Spleen (tissue), 11 donors: ENCODE data around the gene S100A14. TPM values are rescaled to one million over a fixed set of nuclear protein-coding genes. Genes with fewer than 3 reads are reported as not detected.

ENCODE experiments used
- DNase-seq: peaks from one replicate; pipeline ENCODE4 v3.0.0-alpha.2; 2020
- H3K27ac ChIP-seq, 8 donors: fragments of 200-600 bp; sonication (generic) in 7 of 8; 1 replicate in 4 of 8; 2 replicates in 4 of 8; pipeline versions ENCODE4 v1.5.0 to v1.8.0; 2016 to 2021; ENCODE audit warnings: inconsistent platforms in 4 of 8, mild to moderate bottlenecking in 4 of 8, moderate library complexity in 1 of 8
- H3K27me3 ChIP-seq, 7 donors: fragments of 200-600 bp; sonication (generic) in 6 of 7; replicated peaks in 1 of 7; 1 replicate in 4 of 7; 2 replicates in 3 of 7; pipeline versions ENCODE4 v1.5.0 to v1.8.0; 2016 to 2021; ENCODE audit warnings: inconsistent platforms in 3 of 7, mild to moderate bottlenecking in 1 of 7
- H3K36me3 ChIP-seq, 6 donors: fragments of 200-600 bp; sonication (generic) in 5 of 6; 1 replicate in 4 of 6; 2 replicates in 2 of 6; pipeline versions ENCODE4 v1.5.0 to v1.8.0; 2016 to 2021; ENCODE audit warnings: inconsistent platforms in 2 of 6
- H3K4me1 ChIP-seq, 6 donors: fragments of 200-600 bp; sonication (generic) in 5 of 6; 1 replicate in 3 of 6; 2 replicates in 3 of 6; pipeline versions ENCODE4 v1.5.0 to v1.8.0; 2016 to 2021; ENCODE audit warnings: inconsistent platforms in 3 of 6
- H3K4me3 ChIP-seq, 8 donors: fragments of 200-600 bp; sonication (generic) in 7 of 8; 1 replicate in 4 of 8; 2 replicates in 4 of 8; pipeline versions ENCODE4 v1.5.0 to v1.8.0; 2016 to 2021; ENCODE audit warnings: inconsistent platforms in 4 of 8, mild to moderate bottlenecking in 4 of 8, moderate library complexity in 2 of 8
- H3K9me3 ChIP-seq, 8 donors: fragments of 200-600 bp; sonication (generic) in 7 of 8; 1 replicate in 4 of 8; 2 replicates in 4 of 8; pipeline versions ENCODE4 v1.5.0 to v1.8.0; 2016 to 2021; ENCODE audit warnings: inconsistent platforms in 4 of 8
- CTCF ChIP-seq, 11 experiments: fragments of 200-600 bp in 7 of 11; fragments of 450-650 bp in 4 of 11; sonication (generic) in 4 of 11; IDR thresholded peaks in 8 of 11; conservative IDR thresholded peaks in 3 of 11; 1 replicate in 7 of 11; 2 replicates in 4 of 11; pipeline versions ENCODE4 v1.4.0 to v1.8.0; 2016 to 2021; ENCODE audit warnings: antibody characterized with exemption in 11 of 11, inconsistent platforms in 4 of 11, mild to moderate bottlenecking in 1 of 11
- POLR2A ChIP-seq, 3 donors: fragments of 450-650 bp; IDR thresholded peaks; one replicate each; pipeline ENCODE4 v1.5.1; 2017; ENCODE audit warnings: antibody characterized with exemption in 3 of 3, mild to moderate bottlenecking in 1 of 3
- POLR2AphosphoS5 ChIP-seq, 3 donors: sonication (generic); formaldehyde crosslinking; IDR thresholded peaks; one replicate each; pipeline ENCODE4 v1.5.1; 2017; ENCODE audit warnings: antibody characterized with exemption in 3 of 3
- WGBS, 5 donors: extraction: QIAGEN DNeasy Blood & Tissue Kit in 3 of 5; methylation state at CpG; one replicate each; pipeline versions ENCODE4 v1.1.5 to v1.1.7; 2013 to 2018; 5-methylcytosine and 5-hydroxymethylcytosine counted together
- intact Hi-C: fragments of 100-400 bp; cut with DNase I; formaldehyde crosslinking; loops from one replicate; pipeline ENCODE4 v1.15.0; 2023; ENCODE audit warnings: low total_unique reads
- polyA plus RNA-seq, 3 donors: library from polyadenylated mRNA; stranded (reverse); fragments of 200-250 nt; gene quantifications; one replicate each; pipeline ENCODE4 v1.2.1, GENCODE V29; 2013
- total RNA-seq, 7 donors: library from RNA; depleted of rRNA in 3 of 7; stranded (reverse); fragments of >200 nt in 3 of 7; fragmentation: NEBNext Ultra II Directional in 4 of 7; extraction: Animal tissue kit (Norgen Biotek cat#: 25700) in 4 of 7; gene quantifications; one replicate each; pipeline versions ENCODE4 v1.1.0 to v1.2.1, GENCODE V29; 2016 to 2021
- donor health status: healthy with polysubstance abuse.
- donor health status: DM: no; HTN: no; CAD: no; lungs with moderate emphysema.
- donor health status: DM: no; HTN: no; CAD: no.
- donor health status: Bipolar disorder and iron deficiency.
- donor health status: healthy.
- donor health status: DM: no; HTN: no; CAD: no.
- donor health status: DM: yes; HTN: yes; CAD: no.

The S100A14 gene
- total and polyA plus RNA-seq, 10 donors, result 0.28 to 3.0 (median 1.0) TPM; not detected in 3

DNA sequence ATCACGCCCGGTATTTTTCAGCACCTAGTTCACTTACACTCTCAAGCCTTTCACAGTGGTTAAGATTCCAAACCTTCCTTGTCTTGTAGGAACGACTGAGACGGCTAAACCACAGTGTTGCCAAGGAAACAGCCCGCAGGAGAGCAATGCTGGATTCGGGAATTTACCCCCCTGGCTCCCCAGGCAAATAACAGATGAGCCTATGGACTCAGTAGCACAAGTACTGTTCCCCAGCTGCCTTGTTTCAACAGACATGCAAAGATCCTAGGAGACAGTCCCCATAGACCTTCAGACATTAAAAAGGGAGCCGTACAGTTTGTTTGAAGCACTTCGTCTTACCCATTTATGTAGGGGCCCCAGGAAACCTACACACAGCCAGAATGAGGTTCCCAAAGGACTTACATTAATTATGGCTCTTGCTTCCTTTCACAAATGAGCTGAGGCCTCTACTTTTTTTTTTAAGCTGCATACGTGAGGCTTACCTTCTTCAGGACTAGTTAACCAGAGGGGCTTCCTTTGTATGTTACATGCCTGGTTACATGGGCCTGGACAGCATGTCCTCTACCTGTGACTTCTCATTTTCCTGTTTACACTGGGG lies 45.1 kb upstream of the S100A14 start:
- peak overlapping the region in 1 of 8 donors; percentile 2 for H3K27ac ChIP-seq
- no peaks in the 10 kb centered on the region for H3K9me3 ChIP-seq
- peaks cover 4 to 67% (median 58%) of the 10 kb centered on the region in 6 donors for H3K36me3 ChIP-seq
- no peak overlapping the region for H3K4me3 ChIP-seq
- WGBS, 5 donors, result 63 to 80% (median 76%) methylated on average over 8 to 9 of the region's 9 CpGs
- peaks cover 9 to 31% (median 19%) of the 10 kb centered on the region in 6 donors for H3K4me1 ChIP-seq
- intact Hi-C loops, result no loop called here
- no peak for DNase-seq
- no peaks in the 10 kb centered on the region for H3K27me3 ChIP-seq
- TF ChIP-seq POLR2A (IDR thresholded peaks at IDR 0.05), result no peak
- TF ChIP-seq POLR2AphosphoS5 (IDR thresholded peaks at IDR 0.05), result no peak
- TF ChIP-seq CTCF (IDR thresholded peaks at IDR 0.05 in 8 of 11, conservative IDR thresholded peaks at IDR 0.05 in 3 of 11), result no peak

- Histone ChIP-seq H3K9me3 (no peaks in the 10 kb centered on the region), H3K27me3 (no peaks in the 10 kb centered on the region), H3K27ac (peak overlapping the region in 5 of 8 donors; percentile 97 to 99 (median 97)), H3K4me1 (peaks cover 9 to 31% (median 19%) of the 10 kb centered on the region in 6 donors), H3K4me3 (peak overlapping the region in 7 of 8 donors; percentile 65 to 88 (median 72)), H3K36me3 (peaks cover 4 to 52% (median 42%) of the 10 kb centered on the region in 6 donors)
- 75 to 83% (median 81%) methylated on average over 9 of the region's 9 CpGs for WGBS, 5 donors
- DNase-seq, result no peak
- no peak for TF ChIP-seq CTCF (IDR thresholded peaks at IDR 0.05 in 8 of 11, conservative IDR thresholded peaks at IDR 0.05 in 3 of 11)
- intact Hi-C loops, result no loop called here
Observed at GRCh38 chr1:153659656-153660055, 43.5 kb upstream of the S100A14 start.

DNA sequence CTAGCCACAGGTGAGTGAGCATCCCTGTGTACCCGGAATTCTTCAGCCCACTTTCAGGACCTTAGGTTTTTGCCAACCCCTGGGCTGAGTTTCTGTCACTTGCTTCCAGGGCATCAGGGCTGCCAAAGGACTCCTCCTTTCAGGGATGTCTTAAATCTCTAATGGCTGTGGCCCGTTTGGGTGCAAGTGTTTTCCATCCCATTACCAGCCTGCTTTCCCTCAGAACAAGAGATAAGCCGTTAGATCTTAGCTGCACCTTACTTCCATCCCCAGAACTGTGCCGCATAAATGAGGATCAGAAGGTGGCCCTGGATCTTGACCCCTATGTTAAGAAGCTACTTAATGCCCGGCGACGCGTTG lies 43.0 kb upstream of the S100A14 start:
- Histone ChIP-seq H3K27ac (peak overlapping the region; percentile 85 to 99 (median 97)), H3K9me3 (no peaks in the 10 kb centered on the region), H3K36me3 (peaks cover 4 to 47% (median 37%) of the 10 kb centered on the region in 6 donors), H3K4me3 (peak overlapping the region; percentile 65 to 88 (median 74)), H3K27me3 (no peaks in the 10 kb centered on the region), H3K4me1 (peaks cover 9 to 31% (median 19%) of the 10 kb centered on the region in 6 donors)
- DNase-seq, result peak; percentile 50
- TF ChIP-seq POLR2AphosphoS5 (IDR thresholded peaks at IDR 0.05) (no peak), CTCF (IDR thresholded peaks at IDR 0.05 in 8 of 11, conservative IDR thresholded peaks at IDR 0.05 in 3 of 11) (no peak), POLR2A (IDR thresholded peaks at IDR 0.05) (no peak)
- intact Hi-C loops, result no loop called here
- 37 to 56% (median 45%) methylated on average over 8 of the region's 8 CpGs for WGBS, 5 donors

GRCh38 chr1:153658400-153659174 lies 42.5 kb upstream of the S100A14 start, which contains the start of gene SNAPIN:
Gene SNAPIN (plus strand): TSS chr1:153658703. CDS start chr1:153658744, 41 bp downstream.
- no peaks in the 10 kb centered on the region for H3K9me3 ChIP-seq
- peaks cover 9 to 32% (median 19%) of the 10 kb centered on the region in 6 donors for H3K4me1 ChIP-seq
- TF ChIP-seq CTCF (IDR thresholded peaks at IDR 0.05 in 8 of 11, conservative IDR thresholded peaks at IDR 0.05 in 3 of 11) (peak in 7 of 11 experiments; percentile 22 to 53 (median 36)), POLR2AphosphoS5 (IDR thresholded peaks at IDR 0.05) (peak; percentile 88 to 95 (median 89)), POLR2A (IDR thresholded peaks at IDR 0.05) (peak in 2 of 3 donors; percentile 18 to 56)
- peaks cover 4 to 41% (median 31%) of the 10 kb centered on the region in 6 donors for H3K36me3 ChIP-seq
- peak; percentile 98 for DNase-seq
- H3K27me3 ChIP-seq, result no peaks in the 10 kb centered on the region
- intact Hi-C loops, result no loop called here
- peak within 1 kb of the TSS; percentile 65 to 88 (median 74) for H3K4me3 ChIP-seq
- WGBS, 5 donors, result 2 to 3% (median 2%) methylated on average over 39 to 53 of the region's 53 CpGs
- peak within 1 kb of the TSS; percentile 85 to 99 (median 97) for H3K27ac ChIP-seq
